HepG2 (cell line): ENCODE results near the gene CRIM1. TPM values are rescaled to one million over a fixed set of nuclear protein-coding genes. Genes with fewer than 3 reads are reported as not detected.

Experiments
- ATAC-seq: fragments of 200-7000 bp; cut with Tn5 transposase; 3 replicates; pipeline ENCODE4 v1.9.1; 2020; ENCODE audit warnings: mild to moderate bottlenecking, moderate library complexity
- BruUV-seq: library from RNA; stranded (reverse); fragments of 400-500 nt; replicated peaks from 2 replicates; lab custom pipeline; 2021; lab: Mats Ljungman, UMichigan
- CTCF ChIA-PET: fragments of 300-600 bp; formaldehyde crosslinking; extraction: SDS; loops from one replicate; lab custom pipeline; 2021; ENCODE audit warnings: low total read pairs, inconsistent platforms, low intra/inter-chr PET ratio; lab: Yijun Ruan, JAX
- POLR2A ChIA-PET: fragments of 350-600 bp; sonication (Branson Sonifier 250); formaldehyde crosslinking; loops from one replicate; lab custom pipeline; 2020; ENCODE audit warnings: antibody characterized with exemption, inconsistent platforms; lab: Yijun Ruan, JAX
- DNase-seq: peaks from one replicate; pipeline ENCODE4 v3.0.0-alpha.2; 2015; ENCODE audit warnings: low spot score
- FAIRE-seq: peaks from 3 replicates; lab custom pipeline; 2011; peaks lifted over from hg19 to GRCh38; lab: Jason Lieb, UNC
- H2AFZ ChIP-seq: one replicate; pipeline ENCODE4 v1.6.1; 2011; ENCODE audit warnings: low read length, inconsistent platforms
- H3K27ac ChIP-seq: fragments of 300-600 bp; 3 replicates; pipeline ENCODE4 v1.8.0; 2011; ENCODE audit warnings: mixed run types, mild to moderate bottlenecking, mixed read lengths, low read length, inconsistent platforms; ENCODE audit not compliant: insufficient read depth; ENCODE audit errors: extremely low read length
- H3K27me3 ChIP-seq, 2 experiments: fragments of 200-600 bp in 1 of 2; 2 replicates in 1 of 2; 3 replicates in 1 of 2; pipeline versions ENCODE4 v1.6.0 to v1.8.0; 2011; ENCODE audit warnings: low read length in 2 of 2, mild to moderate bottlenecking in 2 of 2, moderate library complexity in 2 of 2, inconsistent platforms in 1 of 2; ENCODE audit not compliant: insufficient read depth in 2 of 2, control insufficient read depth in 1 of 2
- H3K36me3 ChIP-seq, 2 experiments: fragments of 200-600 bp in 1 of 2; replicated peaks in 1 of 2; 2 replicates in 1 of 2; 3 replicates in 1 of 2; pipeline versions ENCODE4 v1.5.1 to v1.8.0; 2011; ENCODE audit warnings: low read length in 2 of 2, inconsistent platforms in 1 of 2; ENCODE audit not compliant: insufficient read depth in 2 of 2, control insufficient read depth in 1 of 2
- H3K4me1 ChIP-seq: 2 replicates; pipeline ENCODE4 v1.5.1; 2012; ENCODE audit warnings: low read length, inconsistent platforms; ENCODE audit not compliant: insufficient read depth
- H3K4me2 ChIP-seq: 2 replicates; pipeline ENCODE4 v1.6.0; 2011; ENCODE audit warnings: low read depth, low read length, inconsistent platforms
- H3K4me3 ChIP-seq, 3 experiments: fragments of 200-600 bp in 1 of 3; sonication (generic), shearing (Covaris generic) in 1 of 3; replicated peaks in 1 of 3; 2 replicates each; pipeline ENCODE4 v1.5.1; 2011 to 2016; ENCODE audit warnings: low read length in 3 of 3, inconsistent platforms in 2 of 3, low read depth in 2 of 3, mild to moderate bottlenecking in 2 of 3, control low read depth in 1 of 3, mixed read lengths in 1 of 3; ENCODE audit not compliant: insufficient read depth in 1 of 3
- H3K79me2 ChIP-seq: one replicate; pipeline ENCODE4 v1.6.1; 2011; ENCODE audit warnings: low read length, inconsistent platforms; ENCODE audit not compliant: insufficient read depth
- H3K9ac ChIP-seq: 2 replicates; pipeline ENCODE4 v1.6.0; 2011; ENCODE audit warnings: mild to moderate bottlenecking, low read depth, low read length, inconsistent platforms; ENCODE audit not compliant: insufficient read depth
- H3K9me3 ChIP-seq: 2 replicates; pipeline ENCODE4 v1.5.1; 2012; ENCODE audit warnings: mild to moderate bottlenecking, low read length
- H4K20me1 ChIP-seq: 2 replicates; pipeline ENCODE4 v1.6.0; 2011; ENCODE audit warnings: inconsistent platforms, mild to moderate bottlenecking, low read length, moderate library complexity; ENCODE audit not compliant: insufficient read depth
- KAT7 ChIP-seq: IDR thresholded peaks from 2 replicates; pipeline ENCODE4 v1.6.1; 2018; ENCODE audit warnings: borderline replicate concordance, missing compliant biosample characterization
- POLR2AphosphoS2 ChIP-seq: IDR thresholded peaks from 2 replicates; pipeline ENCODE4 v1.6.1; 2011; ENCODE audit warnings: low read depth, low read length, improper control_type of control experiment
- TCF7L2 ChIP-seq: IDR thresholded peaks from 2 replicates; pipeline ENCODE4 v1.6.1; 2011; ENCODE audit warnings: mild to moderate bottlenecking, low read depth, low read length, moderate library complexity
- ZFP36L1 ChIP-seq: sonication (generic); formaldehyde crosslinking; IDR thresholded peaks from 2 replicates; pipeline ENCODE4 v1.8.0; 2022; ENCODE audit warnings: mild to moderate bottlenecking, missing genetic modification reagents, moderate library complexity
- ZNF572 ChIP-seq: sonication (generic); formaldehyde crosslinking; IDR thresholded peaks from 2 replicates; pipeline ENCODE4 v1.5.1; 2020; ENCODE audit warnings: mild to moderate bottlenecking, missing genetic modification reagents
- WGBS: methylation state at CpG from one replicate; pipeline ENCODE4 v1.1.6; 2017; ENCODE audit warnings: low lambda C conversion rate; 5-methylcytosine and 5-hydroxymethylcytosine counted together
- in situ Hi-C: cut with HindIII; loops from 2 replicates; pipeline ENCODE4 v1.10.0; 2017; ENCODE audit warnings: low pct_unique_long_range_greater_than_20kb; ENCODE audit not compliant: extremely low pct_ligation_motif_present
- intact Hi-C: fragments of 100-400 bp; cut with micrococcal nuclease; formaldehyde crosslinking; loops from one replicate; pipeline ENCODE4 v1.10.0; 2022; ENCODE audit not compliant: unreplicated experiment
- polyA plus RNA-seq, 8 experiments: library from polyadenylated mRNA; depleted of rRNA in 3 of 8; stranded (reverse) in 7 of 8; unstranded in 1 of 8; fragments of >200 nt; fragmentation: Illumina TruSeq in 4 of 8; extraction: Trizol in 4 of 8; gene quantifications; 2 replicates each; pipeline versions ENCODE4 v1.2.1 to v1.2.3, GENCODE V29; 2011 to 2016; ENCODE audit warnings: low read depth in 4 of 8, missing spikeins in 1 of 8, mixed read lengths in 1 of 8; ENCODE audit not compliant: insufficient read depth in 1 of 8
- total RNA-seq, 5 experiments: library from RNA; depleted of rRNA; stranded (reverse); fragments of >200 nt; fragmentation: Illumina TruSeq; extraction: Trizol; gene quantifications; 2 replicates each; pipeline ENCODE4 v1.2.3, GENCODE V29; 2016; ENCODE audit warnings: low read depth in 1 of 5
- TF ChIP-seq, protein P1 (sequence below): sonication (generic); formaldehyde crosslinking; IDR thresholded peaks from 2 replicates; pipeline ENCODE4 v1.4.0; 2020; ENCODE audit warnings: mild to moderate bottlenecking, low read depth, missing genetic modification reagents
- TF ChIP-seq, protein P2 (sequence below): sonication (generic); formaldehyde crosslinking; IDR thresholded peaks from 2 replicates; pipeline ENCODE4 v1.5.1; 2020; ENCODE audit warnings: mild to moderate bottlenecking, missing genetic modification reagents

Gene CRIM1
- total and polyA plus RNA-seq, 2 of the 13 experiments (the other 11 are each of a cell fraction or from before 2014, with no cell fraction given) = 39.1 to 69.9 TPM

DNA sequence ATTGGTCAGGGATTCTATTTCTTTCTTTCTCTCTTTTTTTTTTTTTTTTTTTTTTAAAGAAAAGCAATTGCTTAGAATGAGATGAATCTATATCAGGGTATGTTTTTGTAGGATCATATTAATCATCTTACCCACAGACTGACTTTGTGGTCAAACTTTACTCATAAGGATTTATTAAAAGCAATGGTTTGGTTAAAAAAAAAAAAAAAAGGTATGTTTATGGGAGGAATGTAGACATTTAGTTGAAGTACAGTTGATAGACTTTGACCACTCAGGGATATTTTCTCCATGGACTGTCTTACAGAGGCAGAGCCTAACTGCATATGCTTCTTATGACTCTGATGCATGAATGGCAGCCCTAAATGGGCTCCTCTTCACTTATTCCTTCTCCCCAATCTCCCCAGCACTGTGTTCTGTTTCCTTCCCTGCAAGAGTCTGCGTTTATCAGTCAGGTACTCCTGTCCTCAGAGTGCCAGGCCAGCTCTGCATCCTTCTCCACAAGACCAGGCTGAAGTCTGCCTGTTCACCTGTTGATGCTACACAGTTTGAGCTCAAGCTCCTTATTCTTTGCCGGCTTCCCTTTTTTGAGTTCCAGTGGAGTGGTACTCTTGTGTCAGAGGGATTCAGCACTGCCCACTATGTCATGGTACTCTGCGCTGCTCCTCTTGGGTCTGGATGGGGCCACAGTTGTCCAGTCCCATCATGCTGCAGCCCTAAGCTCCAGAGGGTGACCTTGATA is 24.3 kb downstream of the CRIM1 start:
- peak overlapping the region; percentile 81 for H3K27ac ChIP-seq
- 0 out of 6 replicates have a peak overlapping the region, but pooled peaks of 1 of the 3 experiments have one; percentile 49 for H3K4me3 ChIP-seq
- no peak overlapping the region for H2AFZ ChIP-seq
- H3K9ac ChIP-seq = peak overlapping the region; percentile 53
- CTCF ChIA-PET = no interaction called here
- TF ChIP-seq, protein P1, sequence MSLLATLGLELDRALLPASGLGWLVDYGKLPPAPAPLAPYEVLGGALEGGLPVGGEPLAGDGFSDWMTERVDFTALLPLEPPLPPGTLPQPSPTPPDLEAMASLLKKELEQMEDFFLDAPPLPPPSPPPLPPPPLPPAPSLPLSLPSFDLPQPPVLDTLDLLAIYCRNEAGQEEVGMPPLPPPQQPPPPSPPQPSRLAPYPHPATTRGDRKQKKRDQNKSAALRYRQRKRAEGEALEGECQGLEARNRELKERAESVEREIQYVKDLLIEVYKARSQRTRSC = no peak
- 0 out of 2 replicates have a peak, but pooled peaks have one; percentile 69 for TF ChIP-seq POLR2AphosphoS2
- TF ChIP-seq ZNF572 (CRISPR knock-in tag) = 0 out of 2 replicates have a peak, but pooled peaks have one; percentile 52
- TF ChIP-seq, protein P2, sequence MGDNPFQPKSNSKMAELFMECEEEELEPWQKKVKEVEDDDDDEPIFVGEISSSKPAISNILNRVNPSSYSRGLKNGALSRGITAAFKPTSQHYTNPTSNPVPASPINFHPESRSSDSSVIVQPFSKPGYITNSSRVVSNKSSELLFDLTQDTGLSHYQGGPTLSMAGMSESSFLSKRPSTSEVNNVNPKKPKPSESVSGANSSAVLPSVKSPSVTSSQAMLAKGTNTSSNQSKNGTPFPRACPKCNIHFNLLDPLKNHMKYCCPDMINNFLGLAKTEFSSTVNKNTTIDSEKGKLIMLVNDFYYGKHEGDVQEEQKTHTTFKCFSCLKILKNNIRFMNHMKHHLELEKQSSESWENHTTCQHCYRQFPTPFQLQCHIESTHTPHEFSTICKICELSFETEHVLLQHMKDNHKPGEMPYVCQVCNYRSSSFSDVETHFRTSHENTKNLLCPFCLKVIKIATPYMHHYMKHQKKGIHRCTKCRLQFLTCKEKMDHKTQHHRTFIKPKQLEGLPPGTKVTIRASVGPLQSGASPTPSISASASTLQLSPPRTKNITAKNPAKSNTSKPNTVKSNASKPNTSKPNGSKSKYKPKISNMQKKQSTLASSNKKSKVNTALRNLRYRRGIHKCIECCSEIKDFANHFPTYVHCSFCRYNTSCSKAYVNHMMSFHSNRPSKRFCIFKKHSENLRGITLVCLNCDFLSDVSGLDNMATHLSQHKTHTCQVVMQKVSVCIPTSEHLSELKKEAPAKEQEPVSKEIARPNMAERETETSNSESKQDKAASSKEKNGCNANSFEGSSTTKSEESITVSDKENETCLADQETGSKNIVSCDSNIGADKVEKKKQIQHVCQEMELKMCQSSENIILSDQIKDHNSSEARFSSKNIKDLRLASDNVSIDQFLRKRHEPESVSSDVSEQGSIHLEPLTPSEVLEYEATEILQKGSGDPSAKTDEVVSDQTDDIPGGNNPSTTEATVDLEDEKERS = 0 out of 2 replicates have a peak, but pooled peaks have one; percentile 20
- TF ChIP-seq TCF7L2 = no peak
- TF ChIP-seq KAT7 = 0 out of 2 replicates have a peak, but pooled peaks have one; percentile 38
- no peak for TF ChIP-seq ZFP36L1
- TF ChIP-seq, all 625 proteins: peak for 4
- POLR2A ChIA-PET = interaction anchor here (0.6 to 2.1 kb wide), 7 partner anchors 8 to 112 kb away, joined by 3 to 15 read pairs (median 4); partner anchors contain the start of gene CRIM1
- Histone ChIP-seq H3K27me3 (no peaks in the 10 kb centered on the region), H3K4me2 (peak overlapping the region; percentile 77), H3K36me3 (peaks cover 7 to 10% of the 10 kb centered on the region in 2 experiments; a peak in 4 of 5 replicates), H3K9me3 (no peaks in the 10 kb centered on the region), H4K20me1 (peaks cover 31% of the 10 kb centered on the region), H3K79me2 (peaks cover 94% of the 10 kb centered on the region), H3K4me1 (peaks cover 97% of the 10 kb centered on the region)
- intact Hi-C loops = loop anchor here (2.0 kb wide), 1 partner anchor 79 kb away; no protein-coding TSS in a partner anchor
- WGBS = 87% methylated on average over 3 of the region's 3 CpGs
- FAIRE-seq (no peak), ATAC-seq (peak; percentile 1), DNase-seq (no peak)
- no TSS peak for BruUV-seq
- in situ Hi-C loops = no loop called here
